H1 (cell line): ENCODE data around the gene CMC1. TPM values are rescaled to one million over a fixed set of nuclear protein-coding genes. Genes with fewer than 3 reads are reported as not detected.

Source experiments
- CTCF ChIA-PET: fragments of 300-600 bp; sonication (Branson Sonifier 250); formaldehyde crosslinking; loops from one replicate; lab custom pipeline; 2021; ENCODE audit not compliant: partially characterized antibody; lab: Charles Lee
- POLR2A ChIA-PET: fragments of 300-600 bp; sonication (Branson Sonifier 250); formaldehyde crosslinking; loops from one replicate; lab custom pipeline; 2021; ENCODE audit warnings: inconsistent platforms; ENCODE audit not compliant: partially characterized antibody; lab: Charles Lee
- DNase-seq, 2 experiments: peaks; one replicate each; pipeline versions ENCODE4 v3.0.0 to v3.0.0-alpha.2; 2010 to 2022; ENCODE audit warnings: low spot score in 2 of 2, low read depth in 1 of 2, mixed read lengths in 1 of 2
- FAIRE-seq: peaks from 2 replicates; lab custom pipeline; 2011; peaks lifted over from hg19 to GRCh38; lab: Jason Lieb, UNC
- H2AFZ ChIP-seq: 2 replicates; pipeline ENCODE4 v1.8.1; 2012; ENCODE audit warnings: low read length, inconsistent platforms
- H2AK5ac ChIP-seq: 2 replicates; pipeline ENCODE4 v1.6.1; 2013; ENCODE audit warnings: low read depth, low read length
- H2BK120ac ChIP-seq: replicated peaks from 2 replicates; pipeline ENCODE3; 2013; ENCODE audit warnings: low read depth, low read length, inconsistent platforms
- H2BK12ac ChIP-seq: 2 replicates; pipeline ENCODE4 v1.6.1; 2013; ENCODE audit warnings: low read depth, low read length
- H2BK15ac ChIP-seq: 2 replicates; pipeline ENCODE4 v1.6.1; 2013; ENCODE audit warnings: low read length
- H2BK20ac ChIP-seq: 2 replicates; pipeline ENCODE4 v1.6.1; 2013; ENCODE audit warnings: low read length
- H2BK5ac ChIP-seq: 2 replicates; pipeline ENCODE4 v1.6.1; 2013; ENCODE audit warnings: low read depth, low read length
- H3K14ac ChIP-seq: 2 replicates; pipeline ENCODE4 v1.6.1; 2013; ENCODE audit warnings: inconsistent platforms; ENCODE audit not compliant: insufficient read length
- H3K18ac ChIP-seq: 2 replicates; pipeline ENCODE4 v1.6.1; 2013; ENCODE audit warnings: low read length; ENCODE audit errors: extremely low read depth
- H3K23ac ChIP-seq: 2 replicates; pipeline ENCODE4 v1.6.1; 2013; ENCODE audit warnings: inconsistent platforms; ENCODE audit not compliant: insufficient read length
- H3K23me2 ChIP-seq: 2 replicates; pipeline ENCODE4 v1.6.1; 2013; ENCODE audit warnings: low read depth, low read length
- H3K27ac ChIP-seq: 2 replicates; pipeline ENCODE4 v1.6.1; 2011; ENCODE audit warnings: low read depth, low read length, inconsistent platforms
- H3K27me3 ChIP-seq, 4 experiments: replicated peaks in 1 of 4; 1 replicate in 1 of 4; 2 replicates in 3 of 4; pipeline versions ENCODE4 v1.6.1 to v1.8.1; 2011 to 2013; ENCODE audit warnings: low read length in 3 of 4, mild to moderate bottlenecking in 3 of 4, inconsistent platforms in 2 of 4, mixed read lengths in 2 of 4, moderate library complexity in 1 of 4; ENCODE audit not compliant: control insufficient read depth in 3 of 4, insufficient read depth in 3 of 4; ENCODE audit errors: extremely low read depth in 1 of 4
- H3K36me3 ChIP-seq, 4 experiments: 2 replicates each; pipeline versions ENCODE4 v1.6.1 to v1.8.1; 2011 to 2013; ENCODE audit warnings: mild to moderate bottlenecking in 4 of 4, low read length in 3 of 4, moderate library complexity in 2 of 4, control low read depth in 1 of 4, inconsistent platforms in 1 of 4; ENCODE audit not compliant: insufficient read depth in 4 of 4, control insufficient read depth in 2 of 4
- H3K4ac ChIP-seq: replicated peaks from 2 replicates; pipeline ENCODE3; 2013; ENCODE audit warnings: low read length, low read depth, mixed read lengths, inconsistent platforms; ENCODE audit not compliant: insufficient read length
- H3K4me1 ChIP-seq, 4 experiments: replicated peaks in 1 of 4; 1 replicate in 1 of 4; 2 replicates in 3 of 4; pipeline versions ENCODE4 v1.6.1 to v1.8.1; 2011 to 2013; ENCODE audit warnings: low read length in 3 of 4, inconsistent platforms in 2 of 4, mixed read lengths in 1 of 4; ENCODE audit not compliant: insufficient read depth in 4 of 4, control insufficient read depth in 3 of 4
- H3K4me2 ChIP-seq, 2 experiments: 2 replicates each; pipeline versions ENCODE4 v1.6.1 to v1.8.1; 2011 to 2013; ENCODE audit warnings: low read depth in 2 of 2, low read length in 2 of 2, control low read depth in 1 of 2, inconsistent platforms in 1 of 2, mild to moderate bottlenecking in 1 of 2; ENCODE audit not compliant: insufficient read depth in 1 of 2
- H3K4me3 ChIP-seq, 4 experiments: fragments of 200-600, 300-600 bp in 1 of 4; sonication (generic), shearing (Covaris generic), sonication (Bioruptor Twin) in 1 of 4; 2 replicates each; pipeline versions ENCODE4 v1.5.1 to v1.8.1; 2011 to 2016; ENCODE audit warnings: low read length in 4 of 4, low read depth in 3 of 4, control low read depth in 2 of 4, inconsistent platforms in 2 of 4, mild to moderate bottlenecking in 2 of 4, mixed read lengths in 1 of 4, moderate library complexity in 1 of 4; ENCODE audit not compliant: insufficient read depth in 2 of 4; ENCODE audit errors: extremely low read depth in 1 of 4
- H3K56ac ChIP-seq: replicated peaks from 2 replicates; pipeline ENCODE3; 2013; ENCODE audit warnings: low read depth, mild to moderate bottlenecking, mixed read lengths, low read length, inconsistent platforms; ENCODE audit not compliant: insufficient read length
- H3K79me1 ChIP-seq: 2 replicates; pipeline ENCODE4 v1.6.1; 2013; ENCODE audit warnings: low read depth, low read length, control low read depth
- H3K79me2 ChIP-seq, 2 experiments: 2 replicates each; pipeline versions ENCODE4 v1.6.1 to v1.8.1; 2012 to 2013; ENCODE audit warnings: low read length in 2 of 2, mild to moderate bottlenecking in 2 of 2, inconsistent platforms in 1 of 2; ENCODE audit not compliant: insufficient read depth in 2 of 2, control insufficient read depth in 1 of 2
- H3K9ac ChIP-seq, 4 experiments: replicated peaks in 1 of 4; 1 replicate in 1 of 4; 2 replicates in 3 of 4; pipeline versions ENCODE4 v1.6.1 to v1.8.1; 2011 to 2013; ENCODE audit warnings: low read depth in 3 of 4, low read length in 3 of 4, control low read depth in 2 of 4, mild to moderate bottlenecking in 2 of 4, moderate library complexity in 2 of 4, inconsistent platforms in 1 of 4; ENCODE audit errors: extremely low read depth in 1 of 4
- H3K9me3 ChIP-seq, 2 experiments: 2 replicates each; pipeline versions ENCODE4 v1.6.1 to v1.8.1; 2012 to 2013; ENCODE audit warnings: mild to moderate bottlenecking in 2 of 2, moderate library complexity in 2 of 2, control low read depth in 1 of 2, inconsistent platforms in 1 of 2, low read depth in 1 of 2, low read length in 1 of 2, mixed read lengths in 1 of 2; ENCODE audit not compliant: insufficient read depth in 2 of 2
- H4K20me1 ChIP-seq, 2 experiments: replicated peaks in 1 of 2; 2 replicates each; pipeline versions ENCODE3 to v1.8.1; 2011 to 2013; ENCODE audit warnings: inconsistent platforms in 2 of 2, low read length in 2 of 2, mild to moderate bottlenecking in 1 of 2; ENCODE audit not compliant: insufficient read depth in 2 of 2, control insufficient read depth in 1 of 2
- H4K5ac ChIP-seq: 2 replicates; pipeline ENCODE4 v1.6.1; 2013; ENCODE audit warnings: low read length, low read depth, mixed read lengths, inconsistent platforms; ENCODE audit not compliant: insufficient read length
- H4K8ac ChIP-seq: 2 replicates; pipeline ENCODE4 v1.8.0; 2013; ENCODE audit warnings: mild to moderate bottlenecking, moderate library complexity, low read length, inconsistent platforms; ENCODE audit not compliant: insufficient read depth; ENCODE audit errors: extremely low read depth
- H4K91ac ChIP-seq: replicated peaks from 2 replicates; pipeline ENCODE3; 2013; ENCODE audit warnings: low read length, mixed read lengths, inconsistent platforms; ENCODE audit not compliant: insufficient read length
- BRCA1 ChIP-seq: IDR thresholded peaks from 2 replicates; pipeline ENCODE4 v1.6.1; 2012; ENCODE audit warnings: low read depth, low read length, improper control_type of control experiment
- CEBPB ChIP-seq: IDR thresholded peaks from 2 replicates; pipeline ENCODE4 v1.6.1; 2012; ENCODE audit warnings: low read depth, low read length
- CTBP2 ChIP-seq: IDR thresholded peaks from 2 replicates; pipeline ENCODE4 v1.7.0; 2011; ENCODE audit warnings: borderline replicate concordance, mild to moderate bottlenecking, moderate library complexity, mixed read lengths, low read length; ENCODE audit not compliant: insufficient read depth, insufficient read length
- POLR2AphosphoS5 ChIP-seq: IDR thresholded peaks from 2 replicates; pipeline ENCODE4 v1.6.1; 2011; ENCODE audit warnings: low read depth, low read length
- RAD21 ChIP-seq, 2 experiments: IDR thresholded peaks in 1 of 2; conservative IDR thresholded peaks in 1 of 2; 2 replicates each; pipeline ENCODE4 v1.6.1; 2011; ENCODE audit warnings: low read depth in 2 of 2, low read length in 2 of 2, improper control_type of control experiment in 1 of 2, inconsistent platforms in 1 of 2, mild to moderate bottlenecking in 1 of 2, moderate library complexity in 1 of 2
- RFX5 ChIP-seq: IDR thresholded peaks from 2 replicates; pipeline ENCODE4 v1.6.1; 2011; ENCODE audit warnings: low read depth, low read length, improper control_type of control experiment, borderline replicate concordance
- TAF7 ChIP-seq: optimal IDR thresholded peaks from 2 replicates; pipeline ENCODE3; 2011; ENCODE audit warnings: low read depth, mild to moderate bottlenecking, inconsistent platforms, low read length, moderate library complexity, borderline replicate concordance
- WGBS, 2 experiments: shearing (Covaris generic) in 1 of 2; methylation state at CpG; one replicate each; pipeline versions ENCODE4 v1.1.6 to v1.1.7; 2013 to 2015; ENCODE audit warnings: low lambda C conversion rate in 2 of 2, mixed read lengths in 2 of 2, inconsistent platforms in 1 of 2, low coverage in 1 of 2, missing lambda C conversion rate in 1 of 2; ENCODE audit not compliant: insufficient replicate concordance in 2 of 2, insufficient coverage in 1 of 2, insufficient read length in 1 of 2; ENCODE audit errors: extremely low coverage in 1 of 2, missing lambda C conversion rate in 1 of 2; 5-methylcytosine and 5-hydroxymethylcytosine counted together
- polyA plus RNA-seq, 7 experiments: library from polyadenylated mRNA; depleted of rRNA in 3 of 7; stranded (reverse) in 5 of 7; unstranded in 2 of 7; fragments of >200 nt in 5 of 7; fragments of 200-250 nt in 2 of 7; gene quantifications; 1 replicate in 5 of 7; 2 replicates in 1 of 7; 4 replicates in 1 of 7; pipeline versions ENCODE4 v1.2.1 to v1.2.3, GENCODE V29; 2011 to 2013; ENCODE audit warnings: missing spikeins in 2 of 7, mixed read lengths in 2 of 7
- total RNA-seq: library from RNA; stranded (reverse); fragmentation: NEBNext Ultra II Directional; extraction: Animal tissue kit (Norgen Biotek cat#: 25700); gene quantifications from 2 replicates; pipeline ENCODE4 v1.2.1, GENCODE V29; 2021

The CMC1 gene
- total and polyA plus RNA-seq, 2 of the 8 experiments (the other 6 are each of a cell fraction or from before 2014, with no cell fraction given) = 11.4 to 19.4 TPM

DNA sequence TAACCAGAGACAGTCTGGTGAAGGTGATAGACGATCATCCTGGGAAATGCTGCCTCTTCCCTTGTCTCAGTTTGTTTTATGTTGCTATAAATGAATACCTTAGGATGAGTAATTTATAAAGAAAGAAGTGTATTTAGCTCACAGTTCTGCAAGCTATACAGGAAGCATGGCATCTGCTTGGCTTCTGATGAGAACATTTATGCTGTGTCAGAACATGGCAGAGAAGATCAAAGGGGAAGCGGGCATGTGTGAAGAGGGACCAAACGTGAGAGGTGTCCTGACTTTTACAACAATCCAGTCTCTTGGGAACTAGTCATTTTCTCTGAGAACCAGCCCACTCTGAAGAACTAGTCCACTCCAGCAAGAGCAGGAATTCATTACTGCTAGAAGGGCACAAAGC, 9.6 kb downstream of the CMC1 start:
- H3K79me2 ChIP-seq = peaks cover 0 to 49% of the 10 kb centered on the region in 2 experiments; a peak in 2 of 4 replicates
- 91% methylated on average over 2 of the region's 3 CpGs; no CpG with 5 or more reads in 1 of the 2 experiments for WGBS, 2 experiments
- no peak for FAIRE-seq

More for the DNA sequence above, 9.6 kb downstream of the CMC1 start:
- TF ChIP-seq CEBPB (no peak), BRCA1 (no peak), RFX5 (no peak), RAD21 (IDR thresholded peaks at IDR 0.05 in 1 of 2, conservative IDR thresholded peaks at IDR 0.05 in 1 of 2; ENCODE audit: low read depth in 2 of 2, low read length in 2 of 2) (no peak), CTBP2 (no peak), POLR2AphosphoS5 (no peak), TAF7 (no peak)
- Histone ChIP-seq H3K18ac (no peak overlapping the region), H3K27me3 (no peaks in the 10 kb centered on the region), H4K20me1 (no peaks in the 10 kb centered on the region), H2BK5ac (no peak overlapping the region), H3K79me1 (peaks cover 9% of the 10 kb centered on the region), H3K4me3 (no peak overlapping the region), H2BK20ac (no peak overlapping the region), H3K9ac (no peak overlapping the region), H3K23ac (no peak overlapping the region), H3K27ac (no peak overlapping the region), H3K36me3 (no peaks in the 10 kb centered on the region), H2BK15ac (no peak overlapping the region), H3K9me3 (no peaks in the 10 kb centered on the region), H2AK5ac (no peak overlapping the region), H3K4ac (no peak overlapping the region), H4K8ac (no peak overlapping the region; the same call in 1 of the 2 replicates), H3K4me1 (peaks cover 0 to 11% (median 3%) of the 10 kb centered on the region in 4 experiments; a peak in 3 of 7 replicates), H2BK12ac (no peak overlapping the region), H3K4me2 (no peak overlapping the region), H4K91ac (no peak overlapping the region), H3K56ac (no peak overlapping the region), H3K14ac (no peak overlapping the region), H4K5ac (no peak overlapping the region), H2BK120ac (no peak overlapping the region), H2AFZ (no peak overlapping the region), H3K23me2 (no peaks in the 10 kb centered on the region; the same call in 1 of the 2 replicates)
- no peak for DNase-seq
- ChIA-PET CTCF (interaction anchor here (1.2 kb wide), 1 partner anchor 21 kb away, joined by 4 read pairs; no protein-coding TSS in a partner anchor), POLR2A (interaction anchor here (1.4 kb wide), 1 partner anchor 10 kb away, joined by 5 read pairs; the partner anchor contains the start of gene CMC1)
